Right atrium auricular region (tissue), 2 donors: Measurements from ENCODE around the gene ARPC5L. TPM values are rescaled to one million over a fixed set of nuclear protein-coding genes. Genes with fewer than 3 reads are reported as not detected.

Experiments
- DNase-seq: peaks from one replicate; pipeline ENCODE4 v3.0.0-alpha.2; 2019; ENCODE audit warnings: low spot score
- H3K27ac ChIP-seq, 2 donors: fragments of 200-600 bp; sonication (generic); 1 replicate in 1 of 2; 2 replicates in 1 of 2; pipeline ENCODE4 v1.5.1; 2016 to 2019
- H3K27me3 ChIP-seq, 2 donors: fragments of 200-600 bp; sonication (generic); one replicate each; pipeline versions ENCODE4 v1.5.1 to v1.6.0; 2017 to 2019
- H3K36me3 ChIP-seq: fragments of 200-600 bp; sonication (generic); one replicate; pipeline ENCODE4 v1.5.1; 2016
- H3K4me1 ChIP-seq, 2 donors: fragments of 200-600 bp; sonication (generic); one replicate each; pipeline versions ENCODE4 v1.5.1 to v1.6.0; 2017 to 2019
- H3K4me3 ChIP-seq, 2 donors: fragments of 200-600 bp; sonication (generic); 1 replicate in 1 of 2; 2 replicates in 1 of 2; pipeline ENCODE4 v1.5.1; 2017 to 2019; ENCODE audit warnings: mild to moderate bottlenecking in 1 of 2, moderate library complexity in 1 of 2
- H3K9me3 ChIP-seq, 2 donors: fragments of 200-600 bp; sonication (generic); one replicate each; pipeline ENCODE4 v1.5.1; 2019
- CTCF ChIP-seq, 2 donors: fragments of 200-600 bp; sonication (generic); IDR thresholded peaks; one replicate each; pipeline ENCODE4 v1.5.1; 2019; ENCODE audit warnings: antibody characterized with exemption in 2 of 2
- total RNA-seq, 2 donors: library from RNA; depleted of rRNA; stranded (reverse); fragments of >200 nt; gene quantifications; one replicate each; pipeline ENCODE4 v1.1.0, GENCODE V29; 2016

The ARPC5L gene
- total RNA-seq, 2 donors from 2014 or later = 21.7 to 23.5 TPM

GRCh38 chr9:124858330-124859046 lies 3.4 kb upstream of the ARPC5L start:
- no peak for TF ChIP-seq CTCF (IDR thresholded peaks at IDR 0.05)

GRCh38 chr9:124859803-124860581 lies 1.9 kb upstream of the ARPC5L start:
- H3K4me1 ChIP-seq = peaks cover 0 to 33% of the 10 kb centered on the region in 2 donors
- DNase-seq = no peak
- no peaks in the 10 kb centered on the region for H3K9me3 ChIP-seq
- no peak overlapping the region for H3K27ac ChIP-seq
- no peak for TF ChIP-seq CTCF (IDR thresholded peaks at IDR 0.05)
- no peak overlapping the region for H3K4me3 ChIP-seq
- no peaks in the 10 kb centered on the region for H3K27me3 ChIP-seq
- peaks cover 47% of the 10 kb centered on the region for H3K36me3 ChIP-seq

More at GRCh38 chr9:124858330-124859046, 3.4 kb upstream of the ARPC5L start:
- Histone ChIP-seq H3K4me1 (peaks cover 0 to 30% of the 10 kb centered on the region in 2 donors), H3K27me3 (no peaks in the 10 kb centered on the region), H3K27ac (no peak overlapping the region), H3K36me3 (peaks cover 47% of the 10 kb centered on the region), H3K9me3 (no peaks in the 10 kb centered on the region), H3K4me3 (no peak overlapping the region)
- DNase-seq = no peak

- no peak for DNase-seq
- H3K9me3 ChIP-seq = no peaks in the 10 kb centered on the region
- TF ChIP-seq CTCF (IDR thresholded peaks at IDR 0.05) = no peak
- H3K27ac ChIP-seq = peak overlapping the region; percentile 90 to 95
- H3K4me3 ChIP-seq = peak overlapping the region; percentile 78 to 86
- peaks cover 0 to 33% of the 10 kb centered on the region in 2 donors for H3K4me1 ChIP-seq
- H3K27me3 ChIP-seq = no peaks in the 10 kb centered on the region
- H3K36me3 ChIP-seq = peaks cover 47% of the 10 kb centered on the region
Observed at GRCh38 chr9:124860582-124861341, 1.2 kb upstream of the ARPC5L start.

- no peak for DNase-seq
- Histone ChIP-seq H3K9me3 (no peaks in the 10 kb centered on the region), H3K4me1 (peaks cover 0 to 41% of the 10 kb centered on the region in 2 donors), H3K36me3 (peaks cover 27% of the 10 kb centered on the region), H3K4me3 (no peak overlapping the region), H3K27ac (peak overlapping the region; percentile 90 to 95), H3K27me3 (no peaks in the 10 kb centered on the region)
- TF ChIP-seq CTCF (IDR thresholded peaks at IDR 0.05) = no peak
Observed at GRCh38 chr9:124863371-124863871, 1.5 kb downstream of the ARPC5L start.
